Uterus (tissue), 2 donors: ENCODE data around the gene DNASE1L2.

Source experiments
- POLR2A ChIP-seq, 2 donors: fragments of 450-650 bp; IDR thresholded peaks; one replicate each; pipeline ENCODE4 v1.6.1; 2016; ENCODE audit warnings: antibody characterized with exemption in 2 of 2, mild to moderate bottlenecking in 1 of 2, moderate library complexity in 1 of 2
- TF ChIP-seq, protein P1 (sequence below), 4 experiments: fragments of 200-600 bp in 2 of 4; fragments of 450-650 bp in 2 of 4; sonication (generic) in 2 of 4; IDR thresholded peaks; one replicate each; pipeline ENCODE4 v1.5.1; 2016 to 2019; ENCODE audit warnings: antibody characterized with exemption in 4 of 4, mild to moderate bottlenecking in 2 of 4, moderate library complexity in 1 of 4

DNA sequence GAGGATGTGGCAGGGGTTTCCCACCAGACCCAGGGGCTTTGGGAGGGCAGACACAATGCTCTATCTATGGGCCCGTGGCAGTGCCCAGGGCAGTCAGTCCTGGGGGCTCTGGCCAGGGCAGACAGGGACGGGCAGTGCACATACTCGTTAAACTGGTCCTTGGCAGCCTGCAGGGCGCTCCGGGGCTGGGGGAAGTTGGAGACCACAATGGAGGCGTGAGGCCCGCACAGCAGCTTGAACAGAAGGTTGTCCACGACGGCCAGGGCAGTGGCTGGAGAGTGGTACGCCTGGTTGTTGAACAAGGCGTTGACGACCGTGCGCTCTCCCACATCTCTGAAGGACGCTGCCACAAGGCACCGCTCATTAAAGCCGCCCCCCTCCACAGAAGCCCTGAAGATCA lies 50.3 kb downstream of the DNASE1L2 start:
- TF ChIP-seq, protein P1, sequence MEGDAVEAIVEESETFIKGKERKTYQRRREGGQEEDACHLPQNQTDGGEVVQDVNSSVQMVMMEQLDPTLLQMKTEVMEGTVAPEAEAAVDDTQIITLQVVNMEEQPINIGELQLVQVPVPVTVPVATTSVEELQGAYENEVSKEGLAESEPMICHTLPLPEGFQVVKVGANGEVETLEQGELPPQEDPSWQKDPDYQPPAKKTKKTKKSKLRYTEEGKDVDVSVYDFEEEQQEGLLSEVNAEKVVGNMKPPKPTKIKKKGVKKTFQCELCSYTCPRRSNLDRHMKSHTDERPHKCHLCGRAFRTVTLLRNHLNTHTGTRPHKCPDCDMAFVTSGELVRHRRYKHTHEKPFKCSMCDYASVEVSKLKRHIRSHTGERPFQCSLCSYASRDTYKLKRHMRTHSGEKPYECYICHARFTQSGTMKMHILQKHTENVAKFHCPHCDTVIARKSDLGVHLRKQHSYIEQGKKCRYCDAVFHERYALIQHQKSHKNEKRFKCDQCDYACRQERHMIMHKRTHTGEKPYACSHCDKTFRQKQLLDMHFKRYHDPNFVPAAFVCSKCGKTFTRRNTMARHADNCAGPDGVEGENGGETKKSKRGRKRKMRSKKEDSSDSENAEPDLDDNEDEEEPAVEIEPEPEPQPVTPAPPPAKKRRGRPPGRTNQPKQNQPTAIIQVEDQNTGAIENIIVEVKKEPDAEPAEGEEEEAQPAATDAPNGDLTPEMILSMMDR (IDR thresholded peaks at IDR 0.05) = no peak
- no peak for TF ChIP-seq POLR2A (IDR thresholded peaks at IDR 0.05)
